HEK293 (cell line): ENCODE results near the gene ZNF143.

ENCODE experiments used
- CTCF ChIA-PET: fragments of 350-600 bp; formaldehyde crosslinking; extraction: SDS; loops from one replicate; lab custom pipeline; 2021; ENCODE audit warnings: antibody characterized with exemption; lab: Yijun Ruan, JAX
- POLR2A ChIA-PET: fragments of 300-600 bp; formaldehyde crosslinking; extraction: SDS; loops from one replicate; lab custom pipeline; 2020; ENCODE audit warnings: antibody characterized with exemption, inconsistent platforms; lab: Yijun Ruan, JAX
- H3K27ac ChIP-seq: fragments of 200-500 bp; sonication (Bioruptor generic); 2 replicates; pipeline ENCODE4 v1.5.1; 2014; ENCODE audit warnings: low read depth, low read length, control low read depth, inconsistent platforms; ENCODE audit errors: extremely low read depth
- H3K36me3 ChIP-seq, 2 experiments: fragments of 200-500 bp in 1 of 2; sonication (Bioruptor generic) in 1 of 2; 1 replicate in 1 of 2; 2 replicates in 1 of 2; pipeline ENCODE4 v1.5.1; 2014 to 2017; ENCODE audit warnings: inconsistent platforms in 2 of 2, low read length in 2 of 2; ENCODE audit not compliant: control insufficient read depth in 2 of 2, insufficient read depth in 1 of 2
- H3K4me1 ChIP-seq: fragments of 200-500 bp; sonication (Bioruptor generic); 2 replicates; pipeline ENCODE4 v1.5.1; 2014; ENCODE audit warnings: mild to moderate bottlenecking, low read length, inconsistent platforms; ENCODE audit not compliant: control insufficient read depth, insufficient read depth
- H3K4me3 ChIP-seq: 2 replicates; pipeline ENCODE4 v1.5.1; 2011; ENCODE audit warnings: low read depth, mild to moderate bottlenecking, control low read depth, low read length, moderate library complexity
- H3K9me3 ChIP-seq: fragments of 200-500 bp; sonication (Bioruptor generic); 2 replicates; pipeline ENCODE4 v1.5.1; 2014; ENCODE audit warnings: low read depth, low read length, inconsistent platforms; ENCODE audit not compliant: control insufficient read depth, insufficient read depth
- ATF2 ChIP-seq: fragments of 450-650 bp; formaldehyde crosslinking; IDR thresholded peaks from 2 replicates; pipeline ENCODE4 v1.5.1; 2016; ENCODE audit warnings: missing biosample characterization, missing genetic modification characterization, low read depth
- BCL11B ChIP-seq: fragments of 450-650 bp; formaldehyde crosslinking; IDR thresholded peaks from 2 replicates; pipeline ENCODE4 v1.5.1; 2016; ENCODE audit warnings: low read depth, missing biosample characterization, missing genetic modification characterization
- GLIS1 ChIP-seq: fragments of 450-650 bp; formaldehyde crosslinking; IDR thresholded peaks from 2 replicates; pipeline ENCODE4 v1.5.1; 2016; ENCODE audit warnings: missing biosample characterization, missing genetic modification characterization
- MYNN ChIP-seq: fragments of 450-650 bp; formaldehyde crosslinking; IDR thresholded peaks from 2 replicates; pipeline ENCODE4 v1.5.1; 2016; ENCODE audit warnings: missing biosample characterization, missing genetic modification characterization, borderline replicate concordance
- REST ChIP-seq: fragments of 450-650 bp; formaldehyde crosslinking; IDR thresholded peaks from 2 replicates; pipeline ENCODE4 v1.5.1; 2016; ENCODE audit warnings: missing biosample characterization, missing genetic modification characterization
- WT1 ChIP-seq: fragments of 450-650 bp; formaldehyde crosslinking; IDR thresholded peaks from 2 replicates; pipeline ENCODE4 v1.5.1; 2016; ENCODE audit warnings: missing biosample characterization, missing genetic modification characterization
- YY2 ChIP-seq: fragments of 450-650 bp; formaldehyde crosslinking; IDR thresholded peaks from 2 replicates; pipeline ENCODE4 v1.5.1; 2016; ENCODE audit warnings: missing biosample characterization, missing genetic modification characterization
- ZBTB1 ChIP-seq: fragments of 450-650 bp; formaldehyde crosslinking; IDR thresholded peaks from 2 replicates; pipeline ENCODE4 v1.5.1; 2016; ENCODE audit warnings: missing biosample characterization, missing genetic modification characterization
- ZBTB7A ChIP-seq: fragments of 450-650 bp; formaldehyde crosslinking; IDR thresholded peaks from 2 replicates; pipeline ENCODE4 v1.5.1; 2016; ENCODE audit warnings: low read depth, missing biosample characterization, missing genetic modification characterization
- ZIC2 ChIP-seq: fragments of 450-650 bp; formaldehyde crosslinking; IDR thresholded peaks from 2 replicates; pipeline ENCODE4 v1.5.1; 2016; ENCODE audit warnings: missing biosample characterization, missing genetic modification characterization
- ZNF16 ChIP-seq: fragments of 450-650 bp; formaldehyde crosslinking; IDR thresholded peaks from 2 replicates; pipeline ENCODE4 v1.5.1; 2016; ENCODE audit warnings: low read depth, missing biosample characterization, missing genetic modification characterization
- ZNF175 ChIP-seq: fragments of 450-650 bp; formaldehyde crosslinking; IDR thresholded peaks from 2 replicates; pipeline ENCODE4 v1.5.1; 2016; ENCODE audit warnings: missing biosample characterization, missing genetic modification characterization
- ZNF19 ChIP-seq: fragments of 450-650 bp; formaldehyde crosslinking; IDR thresholded peaks from 2 replicates; pipeline ENCODE4; 2016; ENCODE audit warnings: missing biosample characterization, missing genetic modification characterization, low read depth
- ZNF266 ChIP-seq: fragments of 450-650 bp; formaldehyde crosslinking; IDR thresholded peaks from 2 replicates; pipeline ENCODE4 v1.5.1; 2016; ENCODE audit warnings: missing biosample characterization, missing genetic modification characterization, low read depth
- ZNF354C ChIP-seq: fragments of 450-650 bp; formaldehyde crosslinking; IDR thresholded peaks from 2 replicates; pipeline ENCODE4 v1.5.1; 2016; ENCODE audit warnings: missing biosample characterization, missing genetic modification characterization, low read depth, borderline replicate concordance
- ZNF394 ChIP-seq: fragments of 450-650 bp; formaldehyde crosslinking; IDR thresholded peaks from 2 replicates; pipeline ENCODE4 v1.5.1; 2016; ENCODE audit warnings: missing biosample characterization, missing genetic modification characterization, mild to moderate bottlenecking, moderate library complexity, borderline replicate concordance
- ZNF521 ChIP-seq: fragments of 450-650 bp; formaldehyde crosslinking; IDR thresholded peaks from 2 replicates; pipeline ENCODE4 v1.5.1; 2017; ENCODE audit warnings: missing biosample characterization, mild to moderate bottlenecking, missing genetic modification characterization
- ZNF548 ChIP-seq: fragments of 450-650 bp; formaldehyde crosslinking; IDR thresholded peaks from 2 replicates; pipeline ENCODE4 v1.5.1; 2016; ENCODE audit warnings: missing biosample characterization, missing genetic modification characterization
- ZNF600 ChIP-seq: fragments of 450-650 bp; formaldehyde crosslinking; IDR thresholded peaks from 2 replicates; pipeline ENCODE4 v1.5.1; 2016; ENCODE audit warnings: missing biosample characterization, missing genetic modification characterization
- ZNF626 ChIP-seq: fragments of 450-650 bp; sonication (Bioruptor Pico); formaldehyde crosslinking; IDR thresholded peaks from 2 replicates; pipeline ENCODE4 v1.5.1; 2018; ENCODE audit warnings: missing biosample characterization, missing genetic modification characterization, inconsistent platforms
- ZNF629 ChIP-seq: fragments of 450-650 bp; formaldehyde crosslinking; IDR thresholded peaks from 2 replicates; pipeline ENCODE4 v1.5.1; 2017; ENCODE audit warnings: missing biosample characterization, missing genetic modification characterization
- ZNF658 ChIP-seq: fragments of 450-650 bp; formaldehyde crosslinking; IDR thresholded peaks from 2 replicates; pipeline ENCODE4; 2016; ENCODE audit warnings: missing biosample characterization, missing genetic modification characterization
- ZNF664 ChIP-seq: fragments of 450-650 bp; formaldehyde crosslinking; IDR thresholded peaks from 2 replicates; pipeline ENCODE4 v1.5.1; 2016; ENCODE audit warnings: missing biosample characterization, missing genetic modification characterization
- ZNF701 ChIP-seq: fragments of 450-650 bp; formaldehyde crosslinking; IDR thresholded peaks from 2 replicates; pipeline ENCODE4 v1.5.1; 2016; ENCODE audit warnings: missing biosample characterization, missing genetic modification characterization
- TF ChIP-seq, protein P1 (sequence below): fragments of 450-650 bp; formaldehyde crosslinking; IDR thresholded peaks from 2 replicates; pipeline ENCODE4 v1.5.1; 2016; ENCODE audit warnings: missing biosample characterization, missing genetic modification characterization
- TF ChIP-seq, protein P2 (sequence below): fragments of 450-650 bp; formaldehyde crosslinking; IDR thresholded peaks from 2 replicates; pipeline ENCODE4 v1.5.1; 2016; ENCODE audit warnings: missing biosample characterization, missing genetic modification characterization, low read depth

The ZNF143 gene

GRCh38 chr11:9506489-9507276, 45.9 kb downstream of the ZNF143 start (continued):
- TF ChIP-seq MYNN (tag by site-specific recombination) (no peak), ZNF664 (tag by site-specific recombination) (no peak), ZNF521 (tag by site-specific recombination) (no peak), ZNF19 (tag by site-specific recombination) (no peak), ZNF629 (no peak), ZBTB1 (tag by site-specific recombination) (no peak), REST (tag by site-specific recombination) (no peak), YY2 (tag by site-specific recombination) (no peak), ZNF16 (tag by site-specific recombination) (no peak), ZNF600 (tag by site-specific recombination) (no peak), ZNF266 (no peak), WT1 (tag by site-specific recombination) (no peak)

DNA sequence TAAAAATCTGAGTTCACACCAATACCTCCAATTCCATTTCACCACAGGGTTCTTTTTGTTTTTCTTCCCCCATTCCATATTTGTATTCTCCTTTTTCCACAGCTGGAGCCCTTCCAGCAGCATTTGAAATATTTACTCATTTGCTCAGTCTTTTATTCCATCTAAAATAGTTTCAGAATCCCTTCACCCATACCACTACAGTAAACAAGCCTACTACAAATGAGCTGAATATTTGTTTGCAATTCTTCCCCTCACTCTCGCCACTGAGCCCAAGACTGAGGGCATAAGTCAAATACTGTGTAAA, 46.4 kb downstream of the ZNF143 start:
- H3K27ac ChIP-seq: no peak overlapping the region
- H3K4me1 ChIP-seq: no peaks in the 10 kb centered on the region
- POLR2A ChIA-PET: interaction anchor here (1.1 to 1.6 kb wide), 2 partner anchors 47 to 66 kb away, joined by 3 to 11 read pairs (median 9); partner anchors contain the start of genes WEE1 and ZNF143
- no peaks in the 10 kb centered on the region for H3K9me3 ChIP-seq
- TF ChIP-seq ZNF701: no peak
- TF ChIP-seq, protein P1, sequence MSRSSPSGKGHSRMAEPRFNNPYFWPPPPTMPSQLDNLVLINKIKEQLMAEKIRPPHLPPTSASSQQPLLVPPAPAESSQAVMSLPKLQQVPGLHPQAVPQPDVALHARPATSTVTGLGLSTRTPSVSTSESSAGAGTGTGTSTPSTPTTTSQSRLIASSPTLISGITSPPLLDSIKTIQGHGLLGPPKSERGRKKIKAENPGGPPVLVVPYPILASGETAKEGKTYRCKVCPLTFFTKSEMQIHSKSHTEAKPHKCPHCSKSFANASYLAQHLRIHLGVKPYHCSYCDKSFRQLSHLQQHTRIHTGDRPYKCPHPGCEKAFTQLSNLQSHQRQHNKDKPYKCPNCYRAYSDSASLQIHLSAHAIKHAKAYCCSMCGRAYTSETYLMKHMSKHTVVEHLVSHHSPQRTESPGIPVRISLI (tag by site-specific recombination): no peak
- no peak for TF ChIP-seq BCL11B
- no peak for TF ChIP-seq ZNF354C (tag by site-specific recombination)
- TF ChIP-seq ZNF626: no peak
- no peak for TF ChIP-seq ZBTB7A (tag by site-specific recombination)
- TF ChIP-seq ZNF19 (tag by site-specific recombination): no peak
- TF ChIP-seq ZNF629: no peak
- no peak for TF ChIP-seq ZNF394 (tag by site-specific recombination)
- TF ChIP-seq ZNF658 (tag by site-specific recombination): no peak
- no peak for TF ChIP-seq GLIS1 (tag by site-specific recombination)
- TF ChIP-seq, protein P2, sequence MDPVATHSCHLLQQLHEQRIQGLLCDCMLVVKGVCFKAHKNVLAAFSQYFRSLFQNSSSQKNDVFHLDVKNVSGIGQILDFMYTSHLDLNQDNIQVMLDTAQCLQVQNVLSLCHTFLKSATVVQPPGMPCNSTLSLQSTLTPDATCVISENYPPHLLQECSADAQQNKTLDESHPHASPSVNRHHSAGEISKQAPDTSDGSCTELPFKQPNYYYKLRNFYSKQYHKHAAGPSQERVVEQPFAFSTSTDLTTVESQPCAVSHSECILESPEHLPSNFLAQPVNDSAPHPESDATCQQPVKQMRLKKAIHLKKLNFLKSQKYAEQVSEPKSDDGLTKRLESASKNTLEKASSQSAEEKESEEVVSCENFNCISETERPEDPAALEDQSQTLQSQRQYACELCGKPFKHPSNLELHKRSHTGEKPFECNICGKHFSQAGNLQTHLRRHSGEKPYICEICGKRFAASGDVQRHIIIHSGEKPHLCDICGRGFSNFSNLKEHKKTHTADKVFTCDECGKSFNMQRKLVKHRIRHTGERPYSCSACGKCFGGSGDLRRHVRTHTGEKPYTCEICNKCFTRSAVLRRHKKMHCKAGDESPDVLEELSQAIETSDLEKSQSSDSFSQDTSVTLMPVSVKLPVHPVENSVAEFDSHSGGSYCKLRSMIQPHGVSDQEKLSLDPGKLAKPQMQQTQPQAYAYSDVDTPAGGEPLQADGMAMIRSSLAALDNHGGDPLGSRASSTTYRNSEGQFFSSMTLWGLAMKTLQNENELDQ (tag by site-specific recombination): no peak
- TF ChIP-seq ATF2 (tag by site-specific recombination): no peak
- TF ChIP-seq ZIC2 (tag by site-specific recombination): no peak
- no peak for TF ChIP-seq ZNF548 (tag by site-specific recombination)
- TF ChIP-seq ZNF175: no peak
- TF ChIP-seq ZNF266: no peak
- CTCF ChIA-PET: interaction anchor here (0.6 to 3.0 kb wide), 38 partner anchors 9 to 595 kb away, joined by 3 to 30 read pairs (median 4); partner anchors contain the start of gene WEE1
- no peak overlapping the region for H3K4me3 ChIP-seq
- peaks cover 4 to 17% of the 10 kb centered on the region in 2 experiments for H3K36me3 ChIP-seq
